ENCODE data around the gene RHBDL1.

DNA sequence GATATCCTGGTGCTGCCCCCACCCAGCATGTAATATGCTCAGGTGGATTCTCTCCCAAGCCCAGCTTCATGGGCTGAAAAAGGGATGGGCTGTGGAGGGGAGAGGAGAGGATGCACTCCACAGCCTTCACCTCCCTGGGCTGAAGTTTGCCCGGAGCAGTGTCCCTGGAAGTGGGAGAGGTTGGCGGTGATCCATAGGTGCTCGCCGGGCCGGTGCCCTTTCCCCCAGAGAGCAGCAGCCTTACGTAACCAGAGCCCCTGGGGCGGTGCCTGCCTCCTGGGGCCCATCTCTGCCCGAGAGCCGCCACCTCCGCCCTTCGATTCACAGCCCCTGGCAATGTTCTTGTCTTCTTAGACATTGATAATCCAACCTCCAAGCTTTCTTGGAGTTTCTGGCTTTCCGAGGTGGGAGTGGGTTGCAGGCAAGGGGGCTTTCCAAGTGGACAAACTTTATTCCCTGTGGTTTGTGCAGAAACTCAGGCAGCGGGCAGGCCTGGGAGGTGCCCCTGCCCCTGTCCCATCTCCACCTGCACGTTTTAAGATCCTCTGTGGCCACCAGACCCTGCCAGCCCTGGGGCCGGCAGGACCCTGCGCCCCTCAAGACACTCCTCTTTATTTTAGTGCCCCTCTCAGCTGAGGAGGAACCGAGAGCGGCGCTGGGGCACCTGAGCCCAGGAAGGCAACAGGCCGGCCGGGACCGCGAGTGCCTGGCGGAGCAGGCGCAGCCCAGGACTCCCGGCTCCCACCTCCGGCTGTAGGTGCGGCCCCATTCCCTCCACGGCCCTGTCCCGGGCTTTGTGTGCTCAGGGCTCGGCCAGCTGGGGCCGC, 29.4 kb upstream of the RHBDL1 start:
- TF ChIP-seq, protein P1, sequence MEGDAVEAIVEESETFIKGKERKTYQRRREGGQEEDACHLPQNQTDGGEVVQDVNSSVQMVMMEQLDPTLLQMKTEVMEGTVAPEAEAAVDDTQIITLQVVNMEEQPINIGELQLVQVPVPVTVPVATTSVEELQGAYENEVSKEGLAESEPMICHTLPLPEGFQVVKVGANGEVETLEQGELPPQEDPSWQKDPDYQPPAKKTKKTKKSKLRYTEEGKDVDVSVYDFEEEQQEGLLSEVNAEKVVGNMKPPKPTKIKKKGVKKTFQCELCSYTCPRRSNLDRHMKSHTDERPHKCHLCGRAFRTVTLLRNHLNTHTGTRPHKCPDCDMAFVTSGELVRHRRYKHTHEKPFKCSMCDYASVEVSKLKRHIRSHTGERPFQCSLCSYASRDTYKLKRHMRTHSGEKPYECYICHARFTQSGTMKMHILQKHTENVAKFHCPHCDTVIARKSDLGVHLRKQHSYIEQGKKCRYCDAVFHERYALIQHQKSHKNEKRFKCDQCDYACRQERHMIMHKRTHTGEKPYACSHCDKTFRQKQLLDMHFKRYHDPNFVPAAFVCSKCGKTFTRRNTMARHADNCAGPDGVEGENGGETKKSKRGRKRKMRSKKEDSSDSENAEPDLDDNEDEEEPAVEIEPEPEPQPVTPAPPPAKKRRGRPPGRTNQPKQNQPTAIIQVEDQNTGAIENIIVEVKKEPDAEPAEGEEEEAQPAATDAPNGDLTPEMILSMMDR (IDR thresholded peaks at IDR 0.05; ENCODE audit: extremely low read depth in 1 of 2, insufficient read depth in 1 of 2, low read depth in 1 of 2, low read length in 2 of 2): no peak
- TF ChIP-seq GATA2 (IDR thresholded peaks at IDR 0.05; ENCODE audit: insufficient read depth, insufficient read length, low read depth, low read length): no peak
- TF ChIP-seq POLR2A (IDR thresholded peaks at IDR 0.05; ENCODE audit: low read depth, low read length): no peak
- TF ChIP-seq MYC (IDR thresholded peaks at IDR 0.05; ENCODE audit: low read depth, low read length): no peak
- TF ChIP-seq EZH2 (IDR thresholded peaks at IDR 0.05; ENCODE audit: borderline replicate concordance, low read depth, low read length, severe bottlenecking): no peak
- TF ChIP-seq, protein P2, sequence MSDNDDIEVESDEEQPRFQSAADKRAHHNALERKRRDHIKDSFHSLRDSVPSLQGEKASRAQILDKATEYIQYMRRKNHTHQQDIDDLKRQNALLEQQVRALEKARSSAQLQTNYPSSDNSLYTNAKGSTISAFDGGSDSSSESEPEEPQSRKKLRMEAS (IDR thresholded peaks at IDR 0.05; ENCODE audit: insufficient read depth, insufficient read length): no peak
- no peak for TF ChIP-seq POLR2AphosphoS5 (IDR thresholded peaks at IDR 0.05; ENCODE audit: insufficient read depth, low read depth, low read length)

Data from endothelial cell of umbilical vein (primary cell).